Retinal pigment epithelial cell (primary cell): ENCODE results near the gene CLK4.

Experiments
- DNase-seq: peaks from one replicate; pipeline ENCODE4 v3.0.0-alpha.2; 2010; ENCODE audit warnings: low read depth
- H3K4me3 ChIP-seq: 2 replicates; pipeline ENCODE4 v1.5.1; 2011; ENCODE audit warnings: mild to moderate bottlenecking, low read length, control low read depth, moderate library complexity
- CTCF ChIP-seq: conservative IDR thresholded peaks from 2 replicates; pipeline ENCODE4 v1.5.1; 2011; ENCODE audit warnings: low read depth, low read length, control low read depth, inconsistent platforms

The CLK4 gene

GRCh38 chr5:178555771-178556211 lies 71.1 kb downstream of the CLK4 start:
- no peak for DNase-seq
- no peak for TF ChIP-seq CTCF
- no peak overlapping the region for H3K4me3 ChIP-seq

GRCh38 chr5:178555005-178555404 lies 71.8 kb downstream of the CLK4 start:
- H3K4me3 ChIP-seq, result no peak overlapping the region
- DNase-seq, result no peak
- no peak for TF ChIP-seq CTCF

- DNase-seq, result no peak
These were observed 72.5 kb downstream of the CLK4 start for GRCh38 chr5:178554311-178554710.

GRCh38 chr5:178553517-178553916 lies 73.3 kb downstream of the CLK4 start:
- TF ChIP-seq CTCF, result no peak
- no peak overlapping the region for H3K4me3 ChIP-seq
- no peak for DNase-seq

More at GRCh38 chr5:178554311-178554710, 72.5 kb downstream of the CLK4 start:
- no peak overlapping the region for H3K4me3 ChIP-seq
- TF ChIP-seq CTCF, result no peak
